HEK293 (cell line): ENCODE data around the gene SDCBP2.

Source experiments
- IKZF3 ChIP-seq: fragments of 450-650 bp; IDR thresholded peaks from 2 replicates; pipeline ENCODE4 v1.5.0; 2018; ENCODE audit warnings: missing biosample characterization, mild to moderate bottlenecking, missing genetic modification characterization, moderate library complexity
- KLF9 ChIP-seq: fragments of 450-650 bp; formaldehyde crosslinking; IDR thresholded peaks from 2 replicates; pipeline ENCODE4 v1.5.1; 2016; ENCODE audit warnings: missing biosample characterization, missing genetic modification characterization, low read depth
- SALL2 ChIP-seq: fragments of 450-650 bp; formaldehyde crosslinking; IDR thresholded peaks from 2 replicates; pipeline ENCODE4 v1.5.0; 2017; ENCODE audit warnings: missing biosample characterization, mild to moderate bottlenecking, missing genetic modification characterization, borderline replicate concordance
- ZNF121 ChIP-seq: fragments of 450-650 bp; formaldehyde crosslinking; IDR thresholded peaks from 2 replicates; pipeline ENCODE4 v1.5.1; 2016; ENCODE audit warnings: missing biosample characterization, missing genetic modification characterization
- ZNF473 ChIP-seq: fragments of 450-650 bp; formaldehyde crosslinking; IDR thresholded peaks from 2 replicates; pipeline ENCODE4 v1.5.1; 2017; ENCODE audit warnings: missing biosample characterization, missing genetic modification characterization
- ZNF548 ChIP-seq: fragments of 450-650 bp; formaldehyde crosslinking; IDR thresholded peaks from 2 replicates; pipeline ENCODE4 v1.5.1; 2016; ENCODE audit warnings: missing biosample characterization, missing genetic modification characterization
- TF ChIP-seq, protein P1 (sequence below): fragments of 450-650 bp; formaldehyde crosslinking; IDR thresholded peaks from 2 replicates; pipeline ENCODE4 v1.5.1; 2016; ENCODE audit warnings: missing biosample characterization, missing genetic modification characterization
- TF ChIP-seq, protein P2 (sequence below): IDR thresholded peaks from 2 replicates; pipeline ENCODE4 v1.6.1; 2011; ENCODE audit warnings: mild to moderate bottlenecking, low read depth, low read length, borderline replicate concordance

DNA sequence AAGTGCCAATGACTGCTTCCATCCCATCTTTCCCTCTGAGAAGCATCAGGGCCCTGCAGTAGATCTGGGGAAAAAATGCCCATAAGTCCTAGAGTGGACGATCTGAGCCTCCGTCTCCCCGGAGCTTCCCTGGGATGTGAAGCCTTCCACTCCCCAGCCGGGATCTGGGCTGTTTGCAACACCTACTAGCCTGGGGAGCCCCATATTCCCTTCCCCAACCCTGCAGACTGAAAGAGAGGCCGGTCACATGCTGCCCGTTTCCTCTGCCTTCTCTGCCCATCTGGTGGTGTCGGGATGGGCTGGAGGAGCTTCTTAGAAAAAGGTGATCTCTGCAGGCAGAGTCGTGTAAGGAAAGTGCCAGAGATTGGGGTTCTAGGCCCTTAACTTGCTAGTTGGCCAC lies 61.8 kb downstream of the SDCBP2 start:
- TF ChIP-seq, protein P1, sequence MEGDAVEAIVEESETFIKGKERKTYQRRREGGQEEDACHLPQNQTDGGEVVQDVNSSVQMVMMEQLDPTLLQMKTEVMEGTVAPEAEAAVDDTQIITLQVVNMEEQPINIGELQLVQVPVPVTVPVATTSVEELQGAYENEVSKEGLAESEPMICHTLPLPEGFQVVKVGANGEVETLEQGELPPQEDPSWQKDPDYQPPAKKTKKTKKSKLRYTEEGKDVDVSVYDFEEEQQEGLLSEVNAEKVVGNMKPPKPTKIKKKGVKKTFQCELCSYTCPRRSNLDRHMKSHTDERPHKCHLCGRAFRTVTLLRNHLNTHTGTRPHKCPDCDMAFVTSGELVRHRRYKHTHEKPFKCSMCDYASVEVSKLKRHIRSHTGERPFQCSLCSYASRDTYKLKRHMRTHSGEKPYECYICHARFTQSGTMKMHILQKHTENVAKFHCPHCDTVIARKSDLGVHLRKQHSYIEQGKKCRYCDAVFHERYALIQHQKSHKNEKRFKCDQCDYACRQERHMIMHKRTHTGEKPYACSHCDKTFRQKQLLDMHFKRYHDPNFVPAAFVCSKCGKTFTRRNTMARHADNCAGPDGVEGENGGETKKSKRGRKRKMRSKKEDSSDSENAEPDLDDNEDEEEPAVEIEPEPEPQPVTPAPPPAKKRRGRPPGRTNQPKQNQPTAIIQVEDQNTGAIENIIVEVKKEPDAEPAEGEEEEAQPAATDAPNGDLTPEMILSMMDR (tag by site-specific recombination) = no peak
- no peak for TF ChIP-seq ZNF473 (tag by site-specific recombination)
- TF ChIP-seq ZNF548 (tag by site-specific recombination) = no peak
- no peak for TF ChIP-seq IKZF3 (tag by site-specific recombination)
- TF ChIP-seq, protein P2, sequence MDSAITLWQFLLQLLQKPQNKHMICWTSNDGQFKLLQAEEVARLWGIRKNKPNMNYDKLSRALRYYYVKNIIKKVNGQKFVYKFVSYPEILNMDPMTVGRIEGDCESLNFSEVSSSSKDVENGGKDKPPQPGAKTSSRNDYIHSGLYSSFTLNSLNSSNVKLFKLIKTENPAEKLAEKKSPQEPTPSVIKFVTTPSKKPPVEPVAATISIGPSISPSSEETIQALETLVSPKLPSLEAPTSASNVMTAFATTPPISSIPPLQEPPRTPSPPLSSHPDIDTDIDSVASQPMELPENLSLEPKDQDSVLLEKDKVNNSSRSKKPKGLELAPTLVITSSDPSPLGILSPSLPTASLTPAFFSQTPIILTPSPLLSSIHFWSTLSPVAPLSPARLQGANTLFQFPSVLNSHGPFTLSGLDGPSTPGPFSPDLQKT = no peak
- no peak for TF ChIP-seq SALL2 (tag by site-specific recombination)
- no peak for TF ChIP-seq KLF9 (tag by site-specific recombination)
- TF ChIP-seq ZNF121 (tag by site-specific recombination) = no peak
